NCI-H1417 (cell line): Measurements from ENCODE around the gene STK38L.

ENCODE experiments used
- DNase-seq, 3 experiments: peaks; one replicate each; lab custom pipeline; 2025; lab: John Stamatoyannopoulos, UW

The STK38L gene

DNA sequence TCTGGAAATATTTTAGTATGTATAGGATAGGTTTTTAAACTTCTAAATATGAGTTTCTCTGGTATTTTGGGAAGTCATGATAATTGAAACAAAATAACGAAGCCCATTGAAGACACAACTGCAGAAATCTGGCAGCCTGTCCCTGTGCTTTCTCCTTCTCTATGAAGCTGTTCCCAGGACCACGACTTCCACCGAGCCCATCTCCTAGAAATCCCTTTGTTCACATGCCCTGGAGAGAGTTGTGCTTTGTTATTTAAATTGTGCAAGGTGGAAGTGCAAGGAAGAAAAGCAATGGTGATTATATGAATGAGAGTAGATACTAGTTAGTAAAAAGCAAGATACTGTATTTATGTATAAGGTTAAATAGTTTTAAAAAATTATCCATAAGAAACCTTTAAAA lies 32.2 kb downstream of the STK38L start:
- no peak for DNase-seq

DNA sequence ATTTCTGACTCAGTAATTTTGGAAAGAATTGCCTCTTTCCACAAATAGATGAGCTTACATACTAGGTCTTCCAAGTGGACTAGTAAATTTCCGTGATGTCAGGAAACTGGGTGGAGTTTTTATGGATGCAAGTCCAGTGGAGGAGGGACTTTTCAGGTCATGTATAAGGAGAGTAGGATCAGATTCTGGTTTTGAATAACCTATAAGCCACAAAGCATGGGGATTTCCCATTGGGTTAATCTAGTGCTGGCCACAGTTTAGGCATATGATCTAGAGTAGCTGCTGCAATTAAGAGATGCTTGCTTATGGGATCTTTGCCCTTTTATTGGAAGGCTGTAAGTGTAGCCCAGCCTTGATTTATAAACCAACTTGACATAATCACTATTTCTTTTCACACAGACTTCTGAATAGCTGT lies 33.8 kb downstream of the STK38L start:
- DNase-seq, result no peak

DNA sequence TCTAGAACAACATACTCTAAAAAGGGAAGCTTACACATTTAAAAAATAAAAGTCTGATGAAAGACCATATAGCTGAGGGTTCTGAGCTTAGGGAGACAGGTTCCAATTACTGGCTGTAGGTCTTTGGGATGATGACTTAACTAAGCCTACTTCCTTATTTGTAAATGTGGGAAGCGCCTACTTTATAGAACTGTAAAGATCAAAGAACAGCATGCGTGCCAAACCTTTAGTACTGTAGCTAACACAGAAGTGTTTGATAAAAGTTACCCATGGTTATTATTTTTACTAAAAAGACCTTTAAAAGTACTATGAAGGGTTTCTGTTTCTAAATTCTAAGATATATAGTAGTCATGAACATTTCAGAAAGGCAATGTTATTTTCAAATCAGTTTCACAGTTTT lies 35.7 kb downstream of the STK38L start:
- no peak for DNase-seq

DNA sequence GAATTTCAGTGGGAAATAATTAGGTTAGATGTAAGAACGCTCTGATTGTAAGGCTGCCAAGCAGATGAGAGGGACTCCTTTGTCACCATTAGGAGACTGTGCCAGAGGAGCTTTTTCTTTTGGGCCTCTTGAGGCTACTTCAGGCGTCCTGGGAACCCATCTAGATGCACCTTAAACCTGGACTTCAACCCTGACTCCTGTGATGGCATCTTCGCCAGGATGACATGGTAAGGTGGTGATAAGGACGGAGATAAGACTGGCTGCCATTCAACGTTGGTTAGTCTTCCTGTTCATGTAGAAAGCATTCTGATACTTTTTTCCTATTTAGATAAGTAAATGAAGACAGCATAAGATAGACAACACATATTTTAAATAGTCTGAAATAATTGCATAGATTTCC lies 36.3 kb downstream of the STK38L start:
- DNase-seq, result no peak

DNA sequence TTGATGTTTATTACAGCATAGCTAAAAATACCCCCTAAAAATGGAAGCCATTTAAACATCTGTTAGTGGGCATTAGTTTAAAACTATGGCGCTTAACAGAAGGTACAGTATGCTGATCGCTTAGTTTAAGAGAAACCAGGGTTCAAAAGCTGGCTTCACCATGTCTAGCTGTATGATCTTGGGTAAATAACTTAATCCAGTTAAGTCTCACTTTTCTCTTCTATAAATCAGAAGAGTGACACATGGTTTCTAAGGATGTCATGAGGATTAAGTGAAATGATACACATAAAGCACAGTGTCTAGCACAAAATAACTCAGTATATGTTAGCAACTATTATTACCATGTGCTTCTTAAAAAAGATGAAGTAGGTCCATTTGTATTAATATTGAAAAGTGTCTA lies 38.7 kb downstream of the STK38L start:
- DNase-seq, result no peak

DNA sequence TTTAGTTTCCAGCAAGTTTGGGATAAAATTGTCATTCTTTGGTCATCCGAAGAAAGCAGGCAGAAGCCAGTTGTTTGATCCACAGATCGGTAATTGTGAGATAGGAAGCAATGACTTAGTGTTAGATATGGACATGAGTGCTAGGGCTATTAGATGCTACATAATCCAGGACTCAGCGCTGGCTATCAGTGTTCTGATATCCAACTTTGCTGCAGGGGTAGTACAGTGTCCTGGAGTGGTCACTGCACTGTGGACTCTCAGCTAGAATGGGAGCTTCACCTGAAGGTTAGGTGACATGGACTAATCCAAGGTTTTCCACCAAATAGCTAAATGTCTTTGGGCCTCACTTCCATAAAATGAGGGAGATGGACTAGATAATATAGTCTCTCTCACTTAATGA lies 39.9 kb downstream of the STK38L start:
- DNase-seq, result no peak

DNA sequence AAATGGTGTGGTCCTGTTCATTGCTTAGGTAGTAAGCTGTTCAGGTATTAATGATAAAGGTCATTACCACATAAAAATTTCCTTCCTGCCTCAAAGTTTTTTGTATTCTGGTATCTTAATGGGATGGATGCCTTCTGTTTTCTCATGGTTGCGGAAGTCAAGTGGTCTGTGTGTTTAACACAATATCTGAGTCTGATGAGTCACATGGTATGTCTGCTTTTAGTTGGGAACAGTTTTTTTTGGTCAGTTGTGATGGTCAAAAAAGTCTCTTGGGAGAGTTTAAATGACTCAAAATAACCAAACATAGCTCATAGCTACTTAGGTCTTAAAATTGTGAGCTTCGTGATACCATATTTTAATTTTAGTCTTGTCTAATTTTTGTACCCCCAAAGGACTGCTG lies 40.7 kb downstream of the STK38L start:
- DNase-seq, result no peak

DNA sequence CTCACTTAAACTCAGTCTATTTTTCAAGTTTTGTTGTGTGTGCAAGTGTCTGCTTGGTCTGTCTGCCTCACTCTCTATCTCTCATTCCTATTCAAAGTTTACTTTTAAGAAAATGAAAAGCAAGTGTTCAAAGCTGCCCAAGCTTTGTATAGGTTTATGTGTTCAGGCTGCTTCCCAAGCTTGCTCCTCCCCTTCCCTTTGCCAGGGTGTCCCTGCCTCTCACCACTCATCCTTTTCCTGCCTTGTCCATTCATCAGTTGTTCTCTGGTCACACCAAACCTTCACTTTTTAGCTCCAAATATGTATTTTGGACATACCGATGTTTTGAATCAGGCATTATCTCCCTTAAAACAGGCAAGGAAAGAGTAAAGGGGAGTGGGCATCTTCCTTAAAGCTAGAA lies 41.3 kb downstream of the STK38L start:
- no peak for DNase-seq

DNA sequence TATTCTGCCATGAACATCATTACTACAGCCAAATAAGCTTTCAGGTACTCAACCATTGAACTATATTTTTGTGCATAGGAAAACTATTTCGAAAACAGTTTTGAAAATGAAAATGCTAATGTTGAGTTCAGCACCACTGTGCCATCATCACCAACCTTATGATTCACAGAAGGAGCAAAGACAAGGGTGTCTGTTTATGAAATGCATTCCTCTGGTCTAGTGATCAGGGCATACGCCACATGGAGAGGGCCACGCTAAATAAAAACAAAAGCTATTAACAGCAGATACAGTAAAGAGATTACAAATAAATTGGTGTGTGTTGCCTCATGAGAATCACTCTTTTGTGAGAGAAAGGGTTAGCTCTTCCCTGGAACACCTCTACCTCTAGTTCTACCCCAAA lies 45.3 kb downstream of the STK38L start:
- DNase-seq, result no peak

DNA sequence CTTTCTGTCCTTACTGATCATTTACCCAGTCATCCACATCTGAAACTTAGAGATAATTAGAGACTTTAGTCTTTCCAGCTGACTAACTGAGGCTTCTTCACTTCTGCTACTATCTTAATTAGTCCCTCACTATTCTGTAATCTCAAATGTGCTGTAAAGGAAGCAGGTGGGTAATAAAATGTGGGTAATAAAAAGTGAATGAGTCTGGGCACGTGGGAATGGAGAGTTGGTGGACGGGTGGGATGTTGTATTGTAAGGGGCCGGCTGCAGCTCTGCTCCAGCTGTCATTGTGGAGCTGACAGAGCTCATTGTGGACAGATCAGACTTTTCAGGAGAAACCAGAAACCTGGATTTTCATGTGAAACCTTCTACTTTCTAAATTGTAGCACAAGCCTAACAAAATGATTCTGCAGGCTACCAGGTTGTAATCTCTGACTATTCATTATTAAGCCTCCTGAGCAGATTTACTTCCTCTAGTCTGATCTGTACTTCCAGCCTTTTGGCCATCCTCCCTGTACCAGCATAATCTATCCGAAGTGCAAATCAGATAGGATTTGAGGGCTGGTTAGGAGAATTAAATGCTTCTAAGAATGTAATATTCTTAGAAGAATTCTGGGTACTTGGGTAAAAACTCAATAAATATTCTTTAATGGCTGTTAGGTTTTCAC lies 46.5 kb downstream of the STK38L start:
- DNase-seq, result no peak

DNA sequence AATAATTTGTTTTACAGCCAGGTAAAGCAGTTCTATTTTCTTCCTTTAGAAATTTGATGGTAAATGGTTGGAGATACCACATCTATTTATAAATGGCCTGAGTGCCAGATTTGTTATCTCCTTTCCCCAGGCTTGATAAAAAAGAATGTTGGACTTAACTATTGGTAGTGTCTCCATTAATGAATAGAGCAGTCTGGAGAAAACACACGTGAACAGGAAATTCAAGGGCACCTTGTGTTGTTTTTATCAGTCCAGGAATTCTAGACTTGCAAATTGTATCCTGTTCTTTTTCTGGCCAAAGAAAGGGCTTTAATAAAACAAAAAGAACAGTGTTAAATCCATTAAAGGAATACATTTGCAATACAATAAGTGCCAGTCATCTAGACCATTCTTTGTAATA lies 47.8 kb downstream of the STK38L start:
- DNase-seq, result no peak

DNA sequence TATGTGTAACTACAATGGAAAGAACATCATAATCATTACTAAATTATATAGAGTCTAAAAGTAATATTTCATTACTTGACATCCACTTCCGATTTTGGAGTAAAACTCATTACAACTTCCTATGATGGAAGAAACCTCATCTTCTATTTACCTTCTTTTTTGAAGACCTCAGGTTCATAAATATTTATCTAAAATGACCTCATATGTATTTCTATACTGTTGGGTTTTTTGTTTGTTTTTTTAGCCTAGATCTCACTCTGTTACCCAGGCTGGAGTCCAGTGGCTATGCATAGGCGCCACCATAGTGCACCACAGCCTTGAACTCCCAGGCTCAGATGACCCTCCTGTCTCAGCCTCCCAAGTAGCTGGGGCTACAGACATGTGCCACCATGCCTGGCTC lies 48.6 kb downstream of the STK38L start:
- DNase-seq, result no peak

DNA sequence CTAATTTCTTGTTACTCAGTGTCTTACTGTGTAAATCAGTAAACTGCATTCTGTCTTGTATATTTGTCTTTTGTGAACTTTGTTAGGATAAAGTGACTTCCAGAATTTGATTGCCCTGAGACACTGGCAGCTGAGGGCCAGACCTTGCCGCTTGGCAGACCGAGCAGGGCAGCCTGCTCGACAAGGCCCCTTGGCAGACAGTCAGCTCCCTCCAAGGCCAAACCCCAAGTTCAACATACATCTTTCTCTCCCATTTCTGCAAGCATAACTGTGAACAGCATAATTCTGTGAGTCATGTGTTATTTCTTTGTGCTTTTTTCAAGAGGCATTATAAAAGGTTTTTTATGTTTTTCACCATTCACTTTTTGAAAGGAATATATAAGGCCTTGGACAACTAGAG lies 49.4 kb downstream of the STK38L start:
- no peak for DNase-seq

DNA sequence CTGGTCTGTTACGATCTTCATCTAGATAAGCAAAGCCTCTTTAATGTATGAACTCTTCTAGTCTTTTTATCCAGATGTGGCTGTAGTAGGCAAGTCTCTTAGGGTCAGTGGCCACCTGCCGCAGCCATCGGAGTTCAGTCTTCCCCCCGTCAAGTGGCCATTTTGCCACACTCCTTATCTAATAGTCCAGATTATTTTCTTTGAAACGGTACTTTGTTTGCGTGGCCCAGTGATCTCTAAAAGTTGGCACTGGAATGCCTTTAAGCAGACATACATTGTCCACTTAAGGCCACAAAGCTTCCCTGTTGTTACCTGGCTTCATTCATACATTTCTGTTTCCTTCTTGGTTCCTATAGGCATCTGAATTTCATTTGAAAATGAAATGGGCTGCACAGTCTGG lies 52.6 kb downstream of the STK38L start:
- no peak for DNase-seq

DNA sequence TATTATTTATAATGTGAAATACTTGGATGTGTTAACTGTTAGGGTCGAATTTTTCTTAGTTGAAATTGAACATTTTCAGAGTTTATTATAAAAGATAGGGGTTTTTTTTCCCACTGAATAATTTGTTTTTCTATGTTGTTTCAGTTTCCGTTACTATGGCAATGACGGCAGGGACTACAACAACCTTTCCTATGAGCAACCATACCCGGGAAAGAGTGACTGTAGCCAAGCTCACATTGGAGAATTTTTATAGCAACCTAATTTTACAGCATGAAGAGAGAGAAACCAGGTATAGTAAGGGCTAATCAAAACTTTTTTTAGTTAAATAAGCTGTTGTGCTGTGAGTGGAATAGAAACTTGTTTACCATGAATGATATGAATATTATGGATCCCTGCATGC lies 53.5 kb downstream of the STK38L start:
- DNase-seq, result no peak

DNA sequence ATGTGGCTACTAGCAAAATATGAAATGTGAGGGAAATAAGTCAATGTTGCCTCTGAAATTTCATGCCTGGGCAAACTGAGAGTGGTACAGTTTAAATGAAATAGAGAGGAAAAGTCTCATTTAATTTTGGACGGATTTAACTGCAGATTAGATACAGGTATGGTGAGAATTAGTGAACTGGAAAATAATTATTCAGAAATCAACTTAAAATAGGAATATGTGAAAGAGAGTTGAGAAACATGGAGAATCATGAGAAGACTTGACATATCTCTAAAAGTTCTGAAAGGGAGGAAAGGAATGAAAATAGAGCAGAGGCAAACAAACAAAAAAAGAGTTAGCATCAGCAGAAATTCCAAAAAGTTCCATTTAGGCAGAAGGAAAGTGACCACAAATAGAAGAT lies 55.0 kb downstream of the STK38L start:
- DNase-seq, result no peak

DNA sequence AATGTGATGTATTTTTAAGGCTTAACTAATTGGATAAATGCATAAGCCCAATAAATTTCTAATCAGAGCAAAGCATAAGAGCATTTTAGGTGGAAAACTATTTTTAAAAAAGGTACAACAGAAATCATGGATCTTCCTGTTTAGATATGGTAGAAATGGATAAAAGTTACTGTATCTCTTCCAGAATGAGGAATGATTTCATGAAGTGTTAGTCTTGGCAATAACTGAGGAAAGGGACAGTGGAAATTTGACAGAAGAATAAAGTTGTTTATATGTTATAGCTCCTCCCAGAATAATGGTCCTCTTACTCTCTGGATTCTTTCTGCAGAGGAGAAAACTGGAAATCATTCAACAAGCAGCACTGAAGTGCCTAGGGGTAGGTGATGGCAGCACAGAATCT lies 56.1 kb downstream of the STK38L start:
- no peak for DNase-seq

DNA sequence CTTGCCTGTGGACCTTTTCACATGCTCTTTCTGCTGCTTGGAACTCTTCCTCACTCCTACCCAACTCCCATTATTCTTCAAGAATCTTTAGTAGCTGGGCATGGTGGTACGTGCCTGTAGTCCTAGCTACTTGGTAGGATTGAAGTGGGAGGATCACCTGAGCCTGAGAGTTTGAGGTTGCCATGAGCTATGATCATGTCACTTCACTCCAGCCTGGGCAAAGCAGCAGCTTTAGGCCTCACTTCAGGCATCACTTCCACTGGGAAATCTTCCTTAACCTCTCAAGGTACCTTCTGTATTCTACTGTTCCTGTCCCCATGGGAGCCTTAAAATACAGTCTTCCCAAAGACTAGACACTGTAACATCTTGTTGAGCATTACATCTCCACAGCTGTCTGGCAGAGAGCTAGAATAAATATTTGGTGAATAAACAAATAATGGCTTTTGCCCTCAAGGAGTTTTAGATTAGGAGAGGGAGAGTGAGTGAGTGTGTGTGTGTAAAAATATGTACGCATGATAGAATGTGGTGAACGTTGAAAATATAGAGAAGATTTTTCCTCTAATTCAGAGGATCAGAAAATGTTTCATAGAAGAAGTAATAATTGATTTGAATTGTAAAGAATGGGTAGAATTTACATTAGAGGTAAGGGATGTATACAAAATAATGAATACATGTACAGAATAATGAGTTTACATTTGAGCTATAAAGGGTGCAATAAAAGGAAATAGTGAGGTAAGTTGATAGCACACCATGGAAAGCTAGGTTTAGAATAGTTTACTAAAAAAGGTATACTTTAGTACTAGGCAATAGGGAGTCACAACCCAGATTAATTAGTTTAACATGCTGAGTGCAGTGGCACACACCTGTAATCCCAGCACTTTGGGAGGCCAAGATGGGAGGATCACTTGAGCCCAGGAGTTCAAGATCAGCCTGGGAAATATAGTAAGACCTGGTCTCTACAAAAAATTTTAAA lies 59.3 kb downstream of the STK38L start:
- DNase-seq, result peak; percentile 22 to 62 (median 41)

DNA sequence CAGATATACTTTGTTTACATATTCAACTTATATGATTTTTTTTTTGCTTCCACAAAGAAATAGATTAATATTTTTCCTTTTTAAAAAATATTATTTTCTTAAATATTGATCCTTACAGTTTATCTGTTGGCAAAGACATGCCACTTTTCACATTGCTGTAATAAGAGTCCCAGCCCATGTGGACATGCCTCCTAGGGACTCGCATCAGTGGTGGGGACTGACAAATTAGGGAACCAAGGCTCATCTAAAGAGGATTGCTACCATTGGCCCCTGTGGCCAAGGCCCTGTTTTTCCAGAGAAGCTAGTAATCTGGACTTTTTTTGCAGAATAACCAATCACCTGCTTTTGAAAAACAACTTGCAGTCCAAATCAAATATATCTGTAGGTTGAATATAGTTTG lies 60.8 kb downstream of the STK38L start:
- DNase-seq, result no peak

DNA sequence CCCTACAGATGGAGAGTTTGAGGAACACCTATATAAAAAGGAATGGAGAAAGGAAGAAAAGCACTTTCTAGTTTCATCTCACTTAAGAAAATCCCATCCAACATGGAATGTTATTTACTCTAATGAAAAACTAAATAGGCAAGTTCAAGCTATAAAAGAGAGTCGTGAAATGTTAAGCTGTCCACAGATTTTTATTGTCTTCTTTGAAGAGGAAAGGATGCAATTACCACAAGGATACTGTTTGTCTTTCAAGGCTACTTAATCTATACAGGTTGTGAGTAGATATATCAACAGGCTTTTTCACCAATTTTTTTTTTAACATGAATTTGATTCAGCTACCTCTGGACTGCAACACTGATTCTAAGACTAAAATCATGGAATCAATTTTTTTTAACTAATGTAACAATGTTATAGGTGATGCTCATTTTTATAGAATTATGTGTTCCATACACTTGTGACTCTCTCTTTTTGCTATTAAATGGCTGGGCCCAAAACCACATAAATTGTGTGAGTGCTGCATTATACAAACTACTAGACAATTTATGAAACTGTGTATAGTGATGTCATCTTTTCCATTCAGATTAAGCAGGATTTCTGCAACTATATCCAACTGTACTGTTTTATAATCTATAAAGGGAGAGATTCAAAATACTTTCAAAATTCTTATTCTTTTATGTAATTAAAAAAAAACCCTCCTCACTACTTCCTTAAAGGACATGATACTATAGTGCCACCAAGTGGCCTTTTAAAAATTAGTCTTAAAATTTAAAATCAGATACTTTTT lies 61.8 kb downstream of the STK38L start:
- peak in 2 of 3 experiments; percentile 17 to 57 for DNase-seq

DNA sequence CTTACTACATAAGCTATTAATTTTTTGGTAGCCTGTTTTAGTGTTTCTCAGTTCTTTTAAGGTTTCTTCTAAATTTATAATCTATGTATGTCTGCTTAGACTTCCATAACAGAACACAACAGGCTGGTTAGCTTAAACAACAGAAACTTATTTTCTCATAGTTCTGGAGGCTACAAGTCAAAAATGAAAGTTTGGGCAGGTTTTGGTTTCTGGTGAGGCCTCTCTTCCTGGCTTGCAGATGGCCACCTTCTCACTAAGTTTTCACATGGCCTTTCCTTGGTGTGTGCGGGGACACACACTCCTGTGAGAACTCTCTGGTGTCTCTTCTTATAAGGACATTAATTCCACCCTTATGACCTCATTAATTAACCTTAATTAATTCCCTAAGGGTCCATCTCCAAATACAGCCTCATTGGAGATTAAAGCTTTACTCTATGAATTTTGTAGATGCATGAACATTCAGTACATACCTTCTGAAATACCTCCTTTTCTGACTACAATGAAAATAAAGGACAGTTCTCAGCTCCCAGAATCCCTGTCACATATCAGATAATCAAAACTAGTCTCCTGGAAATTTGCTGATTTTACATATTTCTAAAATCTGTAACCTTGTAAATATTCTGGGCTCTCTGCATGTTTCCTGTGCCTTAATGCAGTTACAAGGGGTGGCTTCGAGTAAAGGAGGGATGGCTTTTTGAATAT lies 65.4 kb downstream of the STK38L start:
- DNase-seq, result no peak

DNA sequence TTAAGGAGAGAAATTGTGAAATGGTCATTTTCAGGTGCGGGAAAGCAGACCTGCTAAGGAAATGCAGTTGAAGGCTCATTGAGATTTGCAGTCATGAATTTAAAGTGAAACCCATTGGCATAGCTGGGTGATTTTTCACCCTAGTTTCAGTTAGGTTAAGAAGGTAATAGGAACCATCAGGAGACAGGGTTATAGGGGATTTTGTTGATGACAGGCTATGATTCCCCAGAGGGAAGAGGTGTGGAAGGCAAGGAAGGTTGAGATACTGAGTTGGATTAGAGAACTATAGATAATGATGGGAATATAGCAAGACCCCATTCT lies 65.9 kb downstream of the STK38L start:
- no peak for DNase-seq
